ENCODE data around the gene ZDHHC13.
A peak's percentile ranks its signal among the peaks of the same experiment; 100 is the strongest.

ZDHHC13 gene

GRCh38 chr11:19116971-19117759, at the start of gene ZDHHC13:
ZDHHC13 (plus strand) TSS chr11:19117168; CDS start chr11:19117250, 82 bp downstream.
- peak; percentile 87 to 91 for DNase-seq (ENCODE audit: low read depth in 2 of 2)

GRCh38 chr11:19071255-19071654, 45.7 kb upstream of the ZDHHC13 start:
- DNase-seq (ENCODE audit: low read depth in 2 of 2), result peak; percentile 16 to 26

- no peak for DNase-seq (ENCODE audit: low read depth in 2 of 2)
Measured at GRCh38 chr11:19072464-19072863, 44.5 kb upstream of the ZDHHC13 start.

- no peak for DNase-seq (ENCODE audit: low read depth in 2 of 2)
Measured at GRCh38 chr11:19073454-19074415, 43.2 kb upstream of the ZDHHC13 start.

- DNase-seq (ENCODE audit: low read depth in 2 of 2), result no peak
Measured at GRCh38 chr11:19075636-19076035, 41.3 kb upstream of the ZDHHC13 start.

- DNase-seq (ENCODE audit: low read depth in 2 of 2), result peak; percentile 28 to 30
Measured at GRCh38 chr11:19076744-19077589, 40.0 kb upstream of the ZDHHC13 start.

GRCh38 chr11:19077965-19078364, 39.0 kb upstream of the ZDHHC13 start:
- DNase-seq (ENCODE audit: low read depth in 2 of 2), result no peak

GRCh38 chr11:19079643-19080440, 37.1 kb upstream of the ZDHHC13 start:
- no peak for DNase-seq (ENCODE audit: low read depth in 2 of 2)

- no peak for DNase-seq (ENCODE audit: low read depth in 2 of 2)
Measured at GRCh38 chr11:19080579-19080993, 36.4 kb upstream of the ZDHHC13 start.

- DNase-seq (ENCODE audit: low read depth in 2 of 2), result no peak
Measured at GRCh38 chr11:19083166-19083565, 33.8 kb upstream of the ZDHHC13 start.

GRCh38 chr11:19084661-19085315, 32.2 kb upstream of the ZDHHC13 start:
- DNase-seq (ENCODE audit: low read depth in 2 of 2), result no peak

GRCh38 chr11:19087658-19088057, 29.3 kb upstream of the ZDHHC13 start:
- no peak for DNase-seq (ENCODE audit: low read depth in 2 of 2)

GRCh38 chr11:19088791-19089190, 28.2 kb upstream of the ZDHHC13 start:
- DNase-seq (ENCODE audit: low read depth in 2 of 2), result no peak

- no peak for DNase-seq (ENCODE audit: low read depth in 2 of 2)
Measured at GRCh38 chr11:19089421-19089820, 27.5 kb upstream of the ZDHHC13 start.

- DNase-seq (ENCODE audit: low read depth in 2 of 2), result no peak
Measured at GRCh38 chr11:19091366-19091765, 25.6 kb upstream of the ZDHHC13 start.

GRCh38 chr11:19092342-19092741, 24.6 kb upstream of the ZDHHC13 start:
- no peak for DNase-seq (ENCODE audit: low read depth in 2 of 2)

GRCh38 chr11:19092850-19093249, 24.1 kb upstream of the ZDHHC13 start:
- no peak for DNase-seq (ENCODE audit: low read depth in 2 of 2)

- DNase-seq (ENCODE audit: low read depth in 2 of 2), result no peak
Measured at GRCh38 chr11:19093976-19094375, 23.0 kb upstream of the ZDHHC13 start.

- DNase-seq (ENCODE audit: low read depth in 2 of 2), result no peak
Measured at GRCh38 chr11:19094859-19095258, 22.1 kb upstream of the ZDHHC13 start.

GRCh38 chr11:19099093-19099492, 17.9 kb upstream of the ZDHHC13 start:
- DNase-seq (ENCODE audit: low read depth in 2 of 2), result no peak
